ENCODE results near the gene RDH5. TPM values are rescaled to one million over a fixed set of nuclear protein-coding genes. Genes with fewer than 3 reads are reported as not detected.

RDH5 gene
- total RNA-seq, 1 experiment from 2014 or later, result 4.3 TPM

- in situ Hi-C loops (cut with HindIII; ENCODE audit: low sequenced_read_pairs), result no loop called here
- peak; percentile 71 for DNase-seq (ENCODE audit: low spot score)
Measured at GRCh38 chr12:55707841-55708694, 12.1 kb upstream of the RDH5 start, which contains the start of gene ITGA7. TSS of gene ITGA7 (minus strand) at chr12:55707904. CDS start at chr12:55707682, 222 bp downstream.

- DNase-seq (ENCODE audit: low spot score), result no peak
- in situ Hi-C loops (cut with HindIII; ENCODE audit: low sequenced_read_pairs), result no loop called here
Measured at GRCh38 chr12:55708695-55709233, 11.4 kb upstream of the RDH5 start.

GRCh38 chr12:55711786-55712553 is 8.2 kb upstream of the RDH5 start:
- DNase-seq (ENCODE audit: low spot score), result no peak
- in situ Hi-C loops (cut with HindIII; ENCODE audit: low sequenced_read_pairs), result no loop called here

DNA sequence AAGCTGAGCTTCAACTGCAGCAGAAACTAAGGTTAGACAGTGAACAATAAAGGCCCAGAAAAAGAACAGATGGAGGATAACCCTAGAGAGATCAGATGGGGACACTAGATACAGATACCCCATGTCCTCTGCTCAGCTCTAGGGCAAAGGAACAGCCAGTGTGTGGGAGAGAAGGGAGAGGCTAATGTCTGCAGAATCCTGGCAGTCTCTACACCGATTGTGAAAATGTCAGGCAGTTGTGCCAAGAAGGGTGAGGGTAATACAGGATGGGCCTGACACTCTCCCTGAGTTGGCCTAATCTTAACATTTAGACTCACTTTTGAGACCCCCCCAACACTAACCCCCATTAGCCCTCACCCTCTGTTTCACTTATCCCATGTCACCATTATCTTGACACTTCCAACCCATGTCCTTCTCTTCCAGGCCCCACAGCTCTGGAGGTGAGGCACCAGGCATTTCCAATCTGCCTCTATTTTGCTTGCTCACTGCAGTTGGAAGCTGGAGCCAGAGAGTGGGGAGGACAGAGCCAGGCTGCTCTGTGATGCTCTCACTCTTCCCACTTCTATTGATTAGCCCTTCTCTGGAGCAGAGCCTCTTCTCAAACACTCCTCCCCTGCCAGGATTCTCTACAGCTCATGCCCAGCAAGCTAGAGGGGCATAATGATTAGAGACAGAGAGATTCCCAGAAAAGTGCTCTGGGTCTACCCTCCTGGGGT is 7.3 kb upstream of the RDH5 start:
- DNase-seq (ENCODE audit: low spot score), result no peak
- in situ Hi-C loops (cut with HindIII; ENCODE audit: low sequenced_read_pairs), result no loop called here

DNA sequence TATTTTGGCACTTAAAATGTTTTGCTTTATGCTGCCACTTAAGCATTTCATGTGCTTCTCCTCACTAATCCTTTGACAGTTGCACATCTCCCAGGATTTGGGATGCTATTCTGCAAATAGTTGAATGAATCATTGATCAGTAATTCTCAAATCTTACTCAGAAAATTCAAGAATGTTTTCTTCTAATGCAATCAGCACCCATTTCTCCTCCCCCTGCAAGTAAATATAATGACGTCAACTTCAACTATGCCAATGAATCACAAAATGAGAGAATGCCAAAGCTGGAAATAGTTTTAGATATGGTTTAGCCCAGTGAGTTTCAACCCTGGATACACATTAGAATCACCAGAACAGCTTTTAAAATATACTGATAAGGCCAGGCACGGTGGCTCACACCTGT is 6.5 kb upstream of the RDH5 start:
- no peak for DNase-seq (ENCODE audit: low spot score)
- in situ Hi-C loops (cut with HindIII; ENCODE audit: low sequenced_read_pairs), result no loop called here

DNA sequence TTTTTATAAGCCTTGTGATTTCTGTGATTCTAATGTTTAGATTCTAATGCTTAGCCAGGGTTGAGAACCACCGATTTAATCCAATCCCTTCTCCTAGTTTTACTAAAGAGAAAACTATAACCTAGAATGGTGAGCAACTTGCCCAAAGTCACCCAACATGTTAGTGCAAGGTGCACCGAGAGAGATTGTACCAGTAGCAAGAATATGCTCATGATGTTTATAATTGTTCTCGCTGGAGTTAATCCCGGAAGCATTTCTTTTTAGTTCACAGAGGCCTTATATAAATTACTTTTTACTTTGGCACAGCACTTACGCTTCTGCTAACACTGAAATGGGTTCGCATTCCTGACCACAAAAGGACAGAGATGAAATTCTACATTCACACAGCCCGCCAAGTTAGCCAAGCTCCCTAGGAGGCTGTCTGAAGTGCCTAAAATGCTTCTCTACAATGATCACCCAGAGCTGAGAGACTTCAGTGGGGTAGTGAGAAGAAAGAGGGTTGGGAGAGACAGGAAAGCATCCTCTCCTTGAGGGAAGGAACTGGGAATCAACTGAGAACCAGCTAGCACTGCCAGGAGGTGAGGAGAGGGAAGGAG is 4.9 kb upstream of the RDH5 start:
- no peak for DNase-seq (ENCODE audit: low spot score)
- in situ Hi-C loops (cut with HindIII; ENCODE audit: low sequenced_read_pairs), result no loop called here

DNA sequence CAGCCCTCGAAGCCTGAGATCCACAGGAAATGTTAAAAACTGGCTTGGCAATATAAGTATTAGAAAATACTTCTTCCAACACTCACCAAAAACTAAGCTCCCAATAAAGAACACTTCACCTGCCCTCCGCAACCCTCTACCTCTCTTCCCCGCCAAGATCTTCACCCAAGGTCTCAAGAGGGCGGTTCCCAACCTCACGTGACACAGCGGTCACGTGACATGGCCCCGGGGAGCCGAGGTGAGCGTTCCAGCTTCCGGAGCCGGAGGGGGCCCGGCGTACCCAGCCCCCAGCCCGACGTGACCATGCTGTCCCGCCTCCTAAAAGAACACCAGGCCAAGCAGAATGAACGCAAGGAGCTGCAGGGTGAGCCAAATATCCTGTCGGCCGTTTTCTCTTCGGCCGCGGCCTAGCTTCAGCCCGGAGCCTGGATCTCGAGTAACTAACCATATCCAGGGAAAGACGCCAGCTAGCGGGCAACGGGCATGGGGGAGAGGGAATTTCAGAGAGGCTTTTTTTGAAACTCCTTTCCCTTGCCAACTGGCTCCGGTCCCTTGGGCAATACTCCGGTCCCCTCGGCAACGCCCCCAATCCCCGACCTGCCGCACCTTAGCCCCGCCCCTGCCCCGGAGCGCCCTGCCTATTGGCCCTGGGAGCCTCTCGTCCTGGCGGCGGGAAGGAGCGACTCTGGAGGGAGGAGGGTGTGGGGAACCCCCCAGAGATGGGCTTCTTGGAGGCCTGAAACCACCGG is 4.2 kb upstream of the RDH5 start, which contains the start of gene BLOC1S1:
Gene BLOC1S1, plus strand, starts transcription at position 214 of the 749 bp plus-strand sequence. Its CDS starts 6 bp downstream, at position 220.
- peak; percentile 92 for DNase-seq (ENCODE audit: low spot score)
- in situ Hi-C loops (cut with HindIII; ENCODE audit: low sequenced_read_pairs), result no loop called here

DNA sequence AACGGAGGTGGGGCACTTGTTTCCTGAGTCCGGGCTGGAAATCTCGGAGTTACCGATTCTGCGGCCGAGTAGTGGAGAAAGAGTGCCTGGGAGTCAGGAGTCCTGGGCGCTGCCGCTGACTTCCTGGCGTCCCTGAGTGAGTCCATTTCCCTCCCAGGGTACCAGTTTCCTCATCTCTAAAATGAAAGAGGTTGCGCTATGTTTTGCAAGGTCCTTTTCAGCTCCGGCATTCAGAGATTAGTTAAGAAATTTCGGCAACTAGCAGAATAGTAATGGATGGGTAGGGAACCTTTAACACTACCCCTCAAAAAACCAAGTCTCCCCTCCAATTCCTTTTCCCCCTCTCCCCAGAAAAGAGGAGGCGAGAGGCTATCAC is 3.6 kb upstream of the RDH5 start:
- no peak for DNase-seq (ENCODE audit: low spot score)
- in situ Hi-C loops (cut with HindIII; ENCODE audit: low sequenced_read_pairs), result no loop called here

GRCh38 chr12:55717011-55718007 is 2.9 kb upstream of the RDH5 start:
- in situ Hi-C loops (cut with HindIII; ENCODE audit: low sequenced_read_pairs), result no loop called here
- DNase-seq (ENCODE audit: low spot score), result no peak

GRCh38 chr12:55718015-55718414 is 2.2 kb upstream of the RDH5 start:
- in situ Hi-C loops (cut with HindIII; ENCODE audit: low sequenced_read_pairs), result no loop called here
- DNase-seq (ENCODE audit: low spot score), result no peak

GRCh38 chr12:55718624-55719275 is 1.4 kb upstream of the RDH5 start:
- in situ Hi-C loops (cut with HindIII; ENCODE audit: low sequenced_read_pairs), result no loop called here

DNA sequence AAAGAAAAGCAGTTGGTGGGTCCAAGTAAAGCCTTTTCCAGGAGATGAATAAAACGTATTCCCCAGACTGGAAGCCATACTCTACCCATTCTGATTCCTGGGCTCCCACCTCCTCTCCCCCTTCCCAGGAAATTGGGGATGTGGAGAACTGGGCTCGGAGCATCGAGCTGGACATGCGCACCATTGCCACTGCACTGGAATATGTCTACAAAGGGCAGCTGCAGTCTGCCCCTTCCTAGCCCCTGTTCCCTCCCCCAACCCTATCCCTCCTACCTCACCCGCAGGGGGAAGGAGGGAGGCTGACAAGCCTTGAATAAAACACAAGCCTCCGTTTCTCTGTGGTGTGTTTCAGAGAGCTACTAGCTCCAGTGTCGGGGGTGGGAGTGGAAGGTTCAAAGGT is 822 bp upstream of the RDH5 start:
- in situ Hi-C loops (cut with HindIII; ENCODE audit: low sequenced_read_pairs), result no loop called here
- no peak for DNase-seq (ENCODE audit: low spot score)

More at GRCh38 chr12:55718624-55719275, 1.4 kb upstream of the RDH5 start:
- DNase-seq (ENCODE audit: low spot score), result no peak

GRCh38 chr12:55720894-55721444 is 776 bp downstream of the RDH5 start:
- DNase-seq (ENCODE audit: low spot score), result peak; percentile 52
- in situ Hi-C loops (cut with HindIII; ENCODE audit: low sequenced_read_pairs), result no loop called here

DNA sequence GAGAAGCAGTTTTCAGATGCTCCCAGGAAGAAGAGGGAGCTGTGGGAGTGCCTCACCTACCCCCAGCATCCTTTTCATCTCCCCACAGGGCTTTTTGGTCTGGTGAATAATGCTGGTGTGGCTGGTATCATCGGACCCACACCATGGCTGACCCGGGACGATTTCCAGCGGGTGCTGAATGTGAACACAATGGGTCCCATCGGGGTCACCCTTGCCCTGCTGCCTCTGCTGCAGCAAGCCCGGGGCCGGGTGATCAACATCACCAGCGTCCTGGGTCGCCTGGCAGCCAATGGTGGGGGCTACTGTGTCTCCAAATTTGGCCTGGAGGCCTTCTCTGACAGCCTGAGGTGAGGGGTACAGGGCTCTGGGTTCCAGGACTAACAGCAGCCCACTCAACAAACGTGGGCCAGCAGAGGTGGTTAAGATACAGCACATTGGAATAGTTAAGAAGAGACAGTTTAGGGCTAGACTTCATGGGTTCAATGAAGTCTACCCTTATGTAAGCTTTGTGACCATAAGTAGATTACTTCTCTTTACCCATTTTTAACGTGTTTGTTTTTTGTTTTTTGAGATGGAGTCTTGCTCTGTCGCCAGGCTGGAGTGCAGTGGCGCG is 1.5 kb downstream of the RDH5 start:
- DNase-seq (ENCODE audit: low spot score), result no peak
- in situ Hi-C loops (cut with HindIII; ENCODE audit: low sequenced_read_pairs), result no loop called here

- DNase-seq (ENCODE audit: low spot score), result no peak
- in situ Hi-C loops (cut with HindIII; ENCODE audit: low sequenced_read_pairs), result no loop called here
Measured at GRCh38 chr12:55722948-55723347, 2.8 kb downstream of the RDH5 start.

Measured in G401 (cell line).